Neuronal stem cell (in vitro differentiated cells): ENCODE measurements around the gene LGR4.
A peak's percentile ranks its signal among the peaks of the same experiment; 100 is the strongest.

Source experiments
- DNase-seq: peaks from one replicate; pipeline ENCODE4 v3.0.0-alpha.2; 2013; ENCODE audit warnings: low spot score
- H2AFZ ChIP-seq: one replicate; pipeline ENCODE4 v1.6.1; 2013; ENCODE audit warnings: mild to moderate bottlenecking, low read length, inconsistent platforms
- H2AK5ac ChIP-seq: 2 replicates; pipeline ENCODE4 v1.6.1; 2013; ENCODE audit warnings: low read depth, mild to moderate bottlenecking, inconsistent platforms, low read length, moderate library complexity, mixed read lengths
- H2BK120ac ChIP-seq: 2 replicates; pipeline ENCODE4 v1.6.1; 2013; ENCODE audit warnings: low read depth, mild to moderate bottlenecking, inconsistent platforms, low read length, moderate library complexity, mixed read lengths
- H2BK12ac ChIP-seq: one replicate; pipeline ENCODE4 v1.6.1; 2013; ENCODE audit warnings: low read length, inconsistent platforms
- H2BK15ac ChIP-seq: 2 replicates; pipeline ENCODE4 v1.6.1; 2013; ENCODE audit warnings: mild to moderate bottlenecking, low read length, inconsistent platforms, mixed read lengths
- H2BK5ac ChIP-seq: one replicate; pipeline ENCODE4 v1.6.1; 2013; ENCODE audit warnings: inconsistent platforms, mild to moderate bottlenecking, low read length, moderate library complexity
- H3K14ac ChIP-seq: one replicate; pipeline ENCODE4 v1.6.1; 2013; ENCODE audit warnings: low read length, inconsistent platforms
- H3K18ac ChIP-seq: 2 replicates; pipeline ENCODE4 v1.6.1; 2013; ENCODE audit warnings: low read length, inconsistent platforms
- H3K23ac ChIP-seq: 2 replicates; pipeline ENCODE4 v1.6.1; 2013; ENCODE audit warnings: low read depth, mild to moderate bottlenecking, mixed read lengths, low read length, inconsistent platforms; ENCODE audit not compliant: poor library complexity
- H3K27ac ChIP-seq: replicated peaks from 3 replicates; pipeline ENCODE4 v1.5.1; 2013; ENCODE audit warnings: low read length, inconsistent platforms
- H3K27me3 ChIP-seq, 3 experiments: 2 replicates each; pipeline ENCODE4 v1.6.1; 2013; ENCODE audit warnings: low read length in 3 of 3, mild to moderate bottlenecking in 2 of 3, inconsistent platforms in 1 of 3, low read depth in 1 of 3, mixed read lengths in 1 of 3, moderate library complexity in 1 of 3; ENCODE audit not compliant: control insufficient read depth in 3 of 3, insufficient read depth in 3 of 3
- H3K36me3 ChIP-seq, 2 donors: replicated peaks in 1 of 2; 2 replicates each; pipeline ENCODE4 v1.6.1; 2013; ENCODE audit warnings: low read length in 2 of 2; ENCODE audit not compliant: control insufficient read depth in 2 of 2, insufficient read depth in 2 of 2
- H3K4ac ChIP-seq: 2 replicates; pipeline ENCODE4 v1.6.1; 2013; ENCODE audit warnings: inconsistent platforms, mild to moderate bottlenecking, low read length, moderate library complexity
- H3K4me1 ChIP-seq, 2 donors: 1 replicate in 1 of 2; 2 replicates in 1 of 2; pipeline ENCODE4 v1.6.1; 2013; ENCODE audit warnings: low read length in 2 of 2, low read depth in 1 of 2; ENCODE audit not compliant: control insufficient read depth in 2 of 2, insufficient read depth in 1 of 2
- H3K4me2 ChIP-seq: one replicate; pipeline ENCODE4 v1.6.1; 2013; ENCODE audit warnings: mild to moderate bottlenecking, low read length, inconsistent platforms; ENCODE audit not compliant: insufficient read depth, poor library complexity, severe bottlenecking
- H3K4me3 ChIP-seq, 2 donors: 2 replicates each; pipeline ENCODE4 v1.5.1; 2013; ENCODE audit warnings: low read length in 2 of 2, mild to moderate bottlenecking in 2 of 2, inconsistent platforms in 1 of 2, moderate library complexity in 1 of 2
- H3K79me1 ChIP-seq: one replicate; pipeline ENCODE4 v1.6.1; 2013; ENCODE audit warnings: low read depth, mild to moderate bottlenecking, inconsistent platforms, low read length, moderate library complexity
- H3K9ac ChIP-seq: one replicate; pipeline ENCODE4 v1.6.1; 2013; ENCODE audit warnings: mild to moderate bottlenecking, low read depth, low read length, inconsistent platforms; ENCODE audit not compliant: poor library complexity
- H3K9me3 ChIP-seq, 2 donors: replicated peaks in 1 of 2; 2 replicates each; pipeline versions ENCODE3 to v1.6.1; 2013; ENCODE audit warnings: low read length in 2 of 2, mild to moderate bottlenecking in 2 of 2, inconsistent platforms in 1 of 2, low read depth in 1 of 2, mixed read lengths in 1 of 2, moderate library complexity in 1 of 2; ENCODE audit not compliant: control insufficient read depth in 2 of 2, insufficient read depth in 1 of 2
- H4K8ac ChIP-seq: one replicate; pipeline ENCODE4 v1.6.1; 2013; ENCODE audit warnings: low read depth, mild to moderate bottlenecking, inconsistent platforms, low read length, moderate library complexity
- H4K91ac ChIP-seq: one replicate; pipeline ENCODE4 v1.6.1; 2013; ENCODE audit warnings: low read length, low read depth, mild to moderate bottlenecking, inconsistent platforms; ENCODE audit not compliant: poor library complexity
- WGBS, 2 donors: extraction: QIAGEN DNeasy Blood & Tissue Kit; methylation state at CpG; one replicate each; pipeline ENCODE4 v1.1.7; 2013; ENCODE audit warnings: missing lambda C conversion rate in 2 of 2, mixed read lengths in 1 of 2; ENCODE audit not compliant: insufficient read length in 2 of 2, insufficient replicate concordance in 1 of 2; ENCODE audit errors: extremely low coverage in 2 of 2; 5-methylcytosine and 5-hydroxymethylcytosine counted together

LGR4 gene

DNA sequence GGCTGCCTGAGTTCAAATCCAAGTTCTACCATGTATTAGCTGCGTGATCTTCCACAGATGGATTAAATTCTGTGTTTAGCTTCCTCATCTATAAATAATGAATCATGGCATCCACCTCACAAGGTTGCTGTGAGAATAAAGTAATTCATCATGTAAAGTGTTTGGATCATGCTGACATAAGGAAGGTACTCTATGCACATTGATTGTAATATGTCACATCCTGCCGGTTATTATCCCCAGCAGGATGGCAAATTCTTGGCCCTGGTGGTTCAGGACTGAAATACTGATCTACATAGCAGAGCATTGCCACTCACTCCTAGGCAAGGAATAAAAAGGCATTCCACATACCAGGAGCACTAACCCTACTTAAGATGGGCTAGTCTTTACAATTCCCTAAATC is 40.8 kb downstream of the LGR4 start:
- H4K91ac ChIP-seq = no peak overlapping the region
- no peak overlapping the region for H3K27ac ChIP-seq
- WGBS, 2 donors = no CpG with 5 or more reads among the region's 2 CpGs
- no peak overlapping the region for H3K4me3 ChIP-seq
- no peak overlapping the region for H2BK5ac ChIP-seq
- H3K18ac ChIP-seq = no peak overlapping the region
- H3K14ac ChIP-seq = no peak overlapping the region
- peaks cover 3 to 4% of the 10 kb centered on the region in 2 donors for H3K9me3 ChIP-seq
- peaks cover 8 to 17% of the 10 kb centered on the region in 2 donors for H3K4me1 ChIP-seq
- H3K4me2 ChIP-seq = no peak overlapping the region
- peaks cover 6 to 8% of the 10 kb centered on the region in 2 donors for H3K36me3 ChIP-seq
- H2BK120ac ChIP-seq = no peak overlapping the region
- H3K23ac ChIP-seq = no peak overlapping the region
- peaks cover 0 to 1% (median 0%) of the 10 kb centered on the region in 3 experiments for H3K27me3 ChIP-seq
- no peak overlapping the region for H3K9ac ChIP-seq
- H2AFZ ChIP-seq = no peak overlapping the region
- H3K79me1 ChIP-seq = peaks cover 12% of the 10 kb centered on the region
- DNase-seq = no peak
- no peak overlapping the region for H2AK5ac ChIP-seq
- no peak overlapping the region for H4K8ac ChIP-seq
- H3K4ac ChIP-seq = no peak overlapping the region
- H2BK12ac ChIP-seq = no peak overlapping the region
- no peak overlapping the region for H2BK15ac ChIP-seq

DNA sequence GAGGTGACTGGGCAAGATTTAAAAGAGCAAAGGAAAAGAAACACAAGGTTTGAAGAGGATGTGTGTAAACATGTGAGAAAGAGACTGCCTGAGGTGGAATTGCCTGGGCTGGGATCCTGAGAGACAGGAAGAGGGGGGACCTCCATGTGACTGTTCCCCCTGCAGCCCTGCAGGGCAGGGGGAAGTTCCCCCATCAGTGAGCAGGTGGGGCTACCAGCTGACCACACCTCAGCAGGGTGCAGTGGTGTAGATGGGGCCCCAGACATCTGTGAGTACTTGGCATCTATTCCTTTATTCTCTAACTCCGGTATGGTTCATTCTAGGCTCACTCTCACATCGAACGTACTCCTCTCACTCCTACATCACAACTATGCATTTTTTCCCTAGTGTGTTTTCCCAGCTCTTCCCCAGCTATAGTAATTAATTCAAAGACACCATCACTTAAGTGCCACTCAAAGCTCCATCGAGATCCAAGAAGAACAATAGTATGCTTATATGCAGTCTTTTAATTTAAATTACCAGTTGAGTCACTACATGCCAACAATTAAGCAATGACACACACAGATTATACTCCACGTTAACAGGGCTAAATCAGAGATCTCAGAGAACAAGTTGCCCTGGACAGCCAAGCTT is 42.7 kb downstream of the LGR4 start:
- Histone ChIP-seq H2BK15ac (no peak overlapping the region), H3K4me3 (no peak overlapping the region), H3K27ac (peak overlapping the region; percentile 24), H4K91ac (no peak overlapping the region), H2BK12ac (no peak overlapping the region), H3K9ac (no peak overlapping the region), H3K36me3 (peaks cover 6 to 8% of the 10 kb centered on the region in 2 donors), H3K79me1 (peaks cover 8% of the 10 kb centered on the region), H2AFZ (no peak overlapping the region), H2AK5ac (no peak overlapping the region), H3K18ac (peak overlapping the region; percentile 59), H3K4ac (no peak overlapping the region), H3K27me3 (peaks cover 0 to 1% (median 0%) of the 10 kb centered on the region in 3 experiments), H3K14ac (no peak overlapping the region), H4K8ac (peak overlapping the region; percentile 74), H3K9me3 (peaks cover 3 to 4% of the 10 kb centered on the region in 2 donors), H2BK5ac (no peak overlapping the region), H3K4me1 (peaks cover 8 to 17% of the 10 kb centered on the region in 2 donors), H3K4me2 (no peak overlapping the region), H2BK120ac (no peak overlapping the region), H3K23ac (no peak overlapping the region)
- no CpG with 5 or more reads among the region's 5 CpGs for WGBS, 2 donors
- DNase-seq = no peak

DNA sequence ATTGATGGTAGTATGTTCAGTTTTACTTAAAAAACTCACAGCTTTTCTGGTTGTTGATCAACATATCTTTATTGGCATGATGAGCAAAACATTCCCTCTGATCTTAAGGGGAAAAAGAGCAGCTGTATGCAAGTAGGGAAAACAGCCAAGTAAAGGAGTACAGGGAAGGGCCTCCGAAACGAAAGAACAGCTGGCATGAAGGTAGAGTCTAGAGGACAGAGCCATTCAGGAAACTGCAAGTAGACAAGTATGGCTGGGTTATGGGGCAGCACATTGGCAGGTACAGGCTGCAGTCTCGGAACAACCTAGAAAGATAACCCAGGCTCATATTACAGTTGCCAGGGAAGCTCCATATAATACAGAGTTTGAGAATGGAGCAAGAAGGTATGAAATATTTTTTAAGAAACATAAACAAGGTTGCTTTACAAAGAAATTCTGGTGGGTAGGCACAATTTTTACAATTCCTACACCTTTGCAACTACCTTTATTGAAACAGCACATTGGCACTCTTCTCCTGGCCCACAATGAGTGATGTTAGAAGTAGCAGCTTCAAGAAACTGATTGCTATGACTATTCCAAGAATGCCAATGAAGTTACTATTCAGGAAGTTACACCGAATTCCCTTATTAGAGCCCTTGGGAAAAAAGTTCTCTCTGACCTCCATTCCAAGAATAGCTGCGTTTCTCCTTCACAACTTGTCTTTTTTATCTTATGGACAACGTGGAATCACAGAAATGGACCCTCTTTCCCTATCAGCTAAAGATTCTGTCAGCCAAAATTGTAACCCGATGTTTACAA is 45.2 kb downstream of the LGR4 start:
- peaks cover 6 to 8% of the 10 kb centered on the region in 2 donors for H3K36me3 ChIP-seq
- H4K8ac ChIP-seq = no peak overlapping the region
- H2AFZ ChIP-seq = no peak overlapping the region
- H2BK12ac ChIP-seq = no peak overlapping the region
- H3K4me1 ChIP-seq = peaks cover 15 to 25% of the 10 kb centered on the region in 2 donors
- no peak overlapping the region for H3K18ac ChIP-seq
- H3K14ac ChIP-seq = no peak overlapping the region
- no peak overlapping the region for H2BK15ac ChIP-seq
- peaks cover 5% of the 10 kb centered on the region for H3K79me1 ChIP-seq
- H3K27me3 ChIP-seq = no peaks in the 10 kb centered on the region
- WGBS, 2 donors = no CpG with 5 or more reads among the region's 7 CpGs
- no peak overlapping the region for H4K91ac ChIP-seq
- no peak overlapping the region for H3K23ac ChIP-seq
- no peak overlapping the region for H2AK5ac ChIP-seq
- H3K9me3 ChIP-seq = peaks cover 3 to 4% of the 10 kb centered on the region in 2 donors
- no peak overlapping the region for H3K4me3 ChIP-seq
- H2BK5ac ChIP-seq = no peak overlapping the region
- no peak overlapping the region for H3K4me2 ChIP-seq
- no peak for DNase-seq
- no peak overlapping the region for H3K9ac ChIP-seq
- no peak overlapping the region for H3K4ac ChIP-seq
- H3K27ac ChIP-seq = no peak overlapping the region
- no peak overlapping the region for H2BK120ac ChIP-seq

DNA sequence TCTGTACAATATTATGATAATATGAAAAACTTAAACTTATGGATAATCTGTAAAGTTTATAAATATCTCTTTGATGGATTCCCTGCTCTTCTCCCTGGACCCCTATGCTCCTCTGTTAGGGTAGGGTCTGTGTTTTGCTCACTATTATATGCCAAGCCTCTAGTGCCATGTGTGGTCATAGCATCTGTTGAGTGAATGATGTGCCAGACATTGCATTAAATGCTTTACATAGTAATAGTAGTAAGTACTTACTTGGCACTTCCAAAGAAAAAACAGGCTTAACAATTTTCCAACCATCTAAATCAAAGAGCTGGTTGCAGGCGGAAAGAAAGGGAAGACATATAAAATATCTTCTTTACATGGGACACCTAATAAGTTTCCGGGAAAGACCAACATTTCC is 46.8 kb downstream of the LGR4 start:
- no peak overlapping the region for H2BK15ac ChIP-seq
- H3K4ac ChIP-seq = no peak overlapping the region
- peaks cover 3 to 4% of the 10 kb centered on the region in 2 donors for H3K9me3 ChIP-seq
- H3K9ac ChIP-seq = no peak overlapping the region
- peaks cover 20 to 26% of the 10 kb centered on the region in 2 donors for H3K4me1 ChIP-seq
- H2BK120ac ChIP-seq = no peak overlapping the region
- H2BK5ac ChIP-seq = no peak overlapping the region
- no peak overlapping the region for H4K91ac ChIP-seq
- H3K23ac ChIP-seq = no peak overlapping the region
- H2BK12ac ChIP-seq = no peak overlapping the region
- no peak overlapping the region for H3K14ac ChIP-seq
- H3K79me1 ChIP-seq = peaks cover 4% of the 10 kb centered on the region
- WGBS, 2 donors = no CpG with 5 or more reads among the region's 2 CpGs
- H3K18ac ChIP-seq = no peak overlapping the region
- H3K36me3 ChIP-seq = peaks cover 6 to 8% of the 10 kb centered on the region in 2 donors
- H3K4me3 ChIP-seq = no peak overlapping the region
- no peak overlapping the region for H3K4me2 ChIP-seq
- H3K27ac ChIP-seq = no peak overlapping the region
- H2AK5ac ChIP-seq = no peak overlapping the region
- H4K8ac ChIP-seq = no peak overlapping the region
- no peaks in the 10 kb centered on the region for H3K27me3 ChIP-seq
- no peak for DNase-seq
- no peak overlapping the region for H2AFZ ChIP-seq
